ENCODE results near the gene AGBL3.

The AGBL3 gene

GRCh38 chr7:135184254-135184841 lies 198.0 kb downstream of the AGBL3 start:
- DNase-seq (ENCODE audit: low spot score): no peak
- Histone ChIP-seq H3K27ac (no peak overlapping the region), H3K4me3 (no peak overlapping the region)
- TF ChIP-seq CTCF (IDR thresholded peaks at IDR 0.05): no peak

All from coronary artery (tissue), 2 donors.